Caco-2 (cell line): Measurements from ENCODE around the gene GPR3. TPM values are rescaled to one million over a fixed set of nuclear protein-coding genes. Genes with fewer than 3 reads are reported as not detected.

Experiments used
- BruUV-seq: library from RNA; stranded (reverse); fragments of 400-500 nt; replicated peaks from 2 replicates; lab custom pipeline; 2021; lab: Mats Ljungman, UMichigan
- CTCF ChIA-PET: fragments of 300-600 bp; sonication (Branson Sonifier 250); formaldehyde crosslinking; loops from one replicate; lab custom pipeline; 2022; ENCODE audit warnings: antibody characterized with exemption; lab: Charles Lee
- POLR2A ChIA-PET: fragments of 300-600 bp; sonication (Branson Sonifier 250); formaldehyde crosslinking; loops from one replicate; lab custom pipeline; 2022; ENCODE audit warnings: antibody characterized with exemption; lab: Charles Lee
- DNase-seq, 2 experiments: peaks; one replicate each; pipeline versions ENCODE4 v3.0.0 to v3.0.0-alpha.2; 2020 to 2022
- H3K27me3 ChIP-seq: replicated peaks from 2 replicates; pipeline ENCODE4 v1.6.0; 2011; ENCODE audit warnings: low read length; ENCODE audit not compliant: control insufficient read depth, insufficient read depth
- H3K36me3 ChIP-seq: 2 replicates; pipeline ENCODE4 v1.5.1; 2011; ENCODE audit warnings: low read length; ENCODE audit not compliant: control insufficient read depth, insufficient read depth
- H3K4me1 ChIP-seq: fragments of 250-450 bp; sonication (Bioruptor Pico); 2 replicates; pipeline ENCODE4 v1.5.1; 2020; ENCODE audit warnings: mild to moderate bottlenecking
- H3K4me3 ChIP-seq: 2 replicates; pipeline ENCODE4 v1.5.1; 2011; ENCODE audit warnings: low read depth, mild to moderate bottlenecking, control low read depth, low read length
- H3K9me3 ChIP-seq: fragments of 250-450 bp; sonication (Bioruptor Pico); 2 replicates; pipeline ENCODE4 v1.5.1; 2020; ENCODE audit warnings: mild to moderate bottlenecking, moderate library complexity
- H3K27ac Mint-ChIP-seq: one replicate; pipeline ENCODE4 v1.8.0; 2022; ENCODE audit warnings: mixed read lengths; ENCODE audit not compliant: unreplicated experiment
- H3K27me3 Mint-ChIP-seq: one replicate; pipeline ENCODE4 v1.8.0; 2022; ENCODE audit warnings: mixed read lengths; ENCODE audit not compliant: insufficient read depth, unreplicated experiment
- H3K36me3 Mint-ChIP-seq: one replicate; pipeline ENCODE4 v1.8.0; 2022; ENCODE audit warnings: mild to moderate bottlenecking, mixed read lengths; ENCODE audit not compliant: insufficient read depth, unreplicated experiment
- H3K4me1 Mint-ChIP-seq: one replicate; pipeline ENCODE4 v1.8.0; 2022; ENCODE audit warnings: low read depth, mixed read lengths; ENCODE audit not compliant: unreplicated experiment
- H3K4me3 Mint-ChIP-seq: one replicate; pipeline ENCODE4 v1.8.0; 2022; ENCODE audit warnings: mild to moderate bottlenecking, moderate library complexity, mixed read lengths; ENCODE audit not compliant: unreplicated experiment
- H3K9me3 Mint-ChIP-seq: one replicate; pipeline ENCODE4 v1.8.0; 2022; ENCODE audit warnings: mixed read lengths; ENCODE audit not compliant: unreplicated experiment
- intact Hi-C: fragments of 100-400 bp; cut with micrococcal nuclease; formaldehyde crosslinking; loops from one replicate; pipeline ENCODE4 v1.10.0; 2022; ENCODE audit not compliant: unreplicated experiment
- total RNA-seq: library from RNA; stranded (reverse); gene quantifications from 2 replicates; pipeline ENCODE4 v1.2.3, GENCODE V29; 2022
- TF ChIP-seq, protein P1 (sequence below), 2 experiments: fragments of 200-600 bp in 1 of 2; IDR thresholded peaks; 1 replicate in 1 of 2; 2 replicates in 1 of 2; pipeline versions ENCODE4 v1.5.1 to v1.8.0; 2011 to 2022; ENCODE audit warnings: antibody characterized with exemption in 1 of 2, control low read depth in 1 of 2, inconsistent platforms in 1 of 2, low read depth in 1 of 2, low read length in 1 of 2, mild to moderate bottlenecking in 1 of 2, moderate library complexity in 1 of 2; ENCODE audit not compliant: insufficient read depth in 1 of 2, severe bottlenecking in 1 of 2, unreplicated experiment in 1 of 2

GPR3 gene
- total RNA-seq, 1 experiment from 2014 or later: 0.91 TPM

DNA sequence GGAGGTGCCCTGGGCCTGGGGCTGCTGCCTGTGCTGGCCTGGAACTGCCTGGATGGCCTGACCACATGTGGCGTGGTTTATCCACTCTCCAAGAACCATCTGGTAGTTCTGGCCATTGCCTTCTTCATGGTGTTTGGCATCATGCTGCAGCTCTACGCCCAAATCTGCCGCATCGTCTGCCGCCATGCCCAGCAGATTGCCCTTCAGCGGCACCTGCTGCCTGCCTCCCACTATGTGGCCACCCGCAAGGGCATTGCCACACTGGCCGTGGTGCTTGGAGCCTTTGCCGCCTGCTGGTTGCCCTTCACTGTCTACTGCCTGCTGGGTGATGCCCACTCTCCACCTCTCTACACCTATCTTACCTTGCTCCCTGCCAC, 1.8 kb downstream of the GPR3 start:
- Mint-ChIP-seq H3K4me1 (peaks cover 13% of the 10 kb centered on the region), H3K27ac (no peak overlapping the region), H3K27me3 (no peaks in the 10 kb centered on the region), H3K9me3 (no peaks in the 10 kb centered on the region), H3K36me3 (peaks cover 8% of the 10 kb centered on the region), H3K4me3 (no peak overlapping the region)
- peaks cover 8% of the 10 kb centered on the region; the same call in 1 of the 2 replicates for H3K4me1 ChIP-seq
- TF ChIP-seq, protein P1, sequence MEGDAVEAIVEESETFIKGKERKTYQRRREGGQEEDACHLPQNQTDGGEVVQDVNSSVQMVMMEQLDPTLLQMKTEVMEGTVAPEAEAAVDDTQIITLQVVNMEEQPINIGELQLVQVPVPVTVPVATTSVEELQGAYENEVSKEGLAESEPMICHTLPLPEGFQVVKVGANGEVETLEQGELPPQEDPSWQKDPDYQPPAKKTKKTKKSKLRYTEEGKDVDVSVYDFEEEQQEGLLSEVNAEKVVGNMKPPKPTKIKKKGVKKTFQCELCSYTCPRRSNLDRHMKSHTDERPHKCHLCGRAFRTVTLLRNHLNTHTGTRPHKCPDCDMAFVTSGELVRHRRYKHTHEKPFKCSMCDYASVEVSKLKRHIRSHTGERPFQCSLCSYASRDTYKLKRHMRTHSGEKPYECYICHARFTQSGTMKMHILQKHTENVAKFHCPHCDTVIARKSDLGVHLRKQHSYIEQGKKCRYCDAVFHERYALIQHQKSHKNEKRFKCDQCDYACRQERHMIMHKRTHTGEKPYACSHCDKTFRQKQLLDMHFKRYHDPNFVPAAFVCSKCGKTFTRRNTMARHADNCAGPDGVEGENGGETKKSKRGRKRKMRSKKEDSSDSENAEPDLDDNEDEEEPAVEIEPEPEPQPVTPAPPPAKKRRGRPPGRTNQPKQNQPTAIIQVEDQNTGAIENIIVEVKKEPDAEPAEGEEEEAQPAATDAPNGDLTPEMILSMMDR (IDR thresholded peaks at IDR 0.05; ENCODE audit: insufficient read depth in 1 of 2, low read depth in 1 of 2, low read length in 1 of 2, severe bottlenecking in 1 of 2, unreplicated experiment in 1 of 2): no peak
- CTCF ChIA-PET: interaction anchor here (0.6 to 1.8 kb wide), 6 partner anchors 22 to 584 kb away, joined by 3 to 18 read pairs (median 6); partner anchors contain the start of gene MAP3K6
- DNase-seq: no peak
- no peak overlapping the region for H3K4me3 ChIP-seq
- intact Hi-C loops: loop anchor here (5.0 kb wide), 1 partner anchor 268 kb away; no protein-coding TSS in a partner anchor
- H3K9me3 ChIP-seq: no peaks in the 10 kb centered on the region
- H3K27me3 ChIP-seq: no peaks in the 10 kb centered on the region
- no TSS peak for BruUV-seq
- POLR2A ChIA-PET: no interaction called here
- H3K36me3 ChIP-seq: no peaks in the 10 kb centered on the region

DNA sequence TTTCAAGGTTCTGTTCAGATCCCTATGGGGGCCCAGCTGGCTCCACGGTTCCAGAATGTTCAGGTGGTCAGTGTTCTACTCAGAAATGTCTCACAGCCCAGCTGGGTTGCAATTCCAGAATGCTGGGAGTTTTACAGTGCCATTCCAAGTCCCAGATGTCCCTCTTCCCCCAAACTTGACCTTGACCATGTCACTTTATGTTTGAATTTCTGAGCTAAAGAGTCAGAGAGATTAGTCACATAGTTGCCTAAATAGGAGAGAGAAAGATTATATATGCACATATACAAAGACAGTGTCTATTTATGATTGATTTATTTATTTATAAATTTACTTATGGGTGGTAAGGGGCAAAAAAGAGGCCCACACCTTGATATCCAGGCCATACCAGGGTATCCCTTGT, 2.5 kb downstream of the GPR3 start:
- no peak overlapping the region for H3K27ac Mint-ChIP-seq
- H3K27me3 ChIP-seq: no peaks in the 10 kb centered on the region

DNA sequence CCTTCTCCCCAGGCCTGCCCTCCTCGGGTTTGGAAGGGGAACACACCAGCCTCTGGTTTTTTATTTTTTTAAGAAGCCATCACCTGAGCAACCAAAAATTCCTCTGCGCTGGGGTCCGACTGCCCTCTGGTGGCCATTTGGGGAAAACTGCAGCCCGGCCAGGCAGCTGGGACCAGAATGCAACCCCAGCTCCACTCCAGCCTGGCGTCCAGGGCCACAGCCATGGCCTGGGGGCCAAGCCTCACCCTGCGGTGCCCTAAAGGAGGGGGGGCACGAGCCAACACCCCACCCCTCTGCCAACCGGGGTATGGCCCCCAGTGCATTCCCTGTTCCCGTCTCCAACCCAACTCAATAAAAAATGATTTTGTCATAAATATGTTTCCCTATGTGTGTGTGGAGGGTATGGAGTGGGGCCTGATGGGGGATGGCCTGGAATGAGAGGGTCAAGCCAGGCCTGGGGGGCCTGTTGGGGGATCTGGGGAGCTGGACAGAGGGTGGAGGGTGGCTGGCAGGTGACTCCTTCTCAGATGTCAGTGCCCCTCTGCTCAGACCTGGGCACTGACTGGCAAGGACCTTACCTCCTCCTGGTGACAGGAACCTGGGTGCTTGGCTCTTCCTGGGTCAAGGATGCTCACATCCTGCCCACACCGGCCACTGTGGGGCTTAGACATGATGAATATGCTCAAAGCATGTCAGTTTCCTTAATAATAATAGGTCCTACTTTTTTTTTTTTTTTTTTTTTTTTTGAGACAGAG, 3.2 kb downstream of the GPR3 start:
- H3K27ac Mint-ChIP-seq: no peak overlapping the region
- H3K27me3 Mint-ChIP-seq: no peaks in the 10 kb centered on the region
- POLR2A ChIA-PET: no interaction called here
- no TSS peak for BruUV-seq
- no peaks in the 10 kb centered on the region for H3K9me3 ChIP-seq
- peaks cover 8% of the 10 kb centered on the region; the same call in 1 of the 2 replicates for H3K4me1 ChIP-seq
- DNase-seq: peak; percentile 68 to 78
- H3K4me1 Mint-ChIP-seq: peaks cover 13% of the 10 kb centered on the region
- peaks cover 21% of the 10 kb centered on the region for H3K36me3 Mint-ChIP-seq
- H3K4me3 ChIP-seq: no peak overlapping the region
- intact Hi-C loops: no loop called here
- no peak overlapping the region for H3K4me3 Mint-ChIP-seq
- H3K36me3 ChIP-seq: no peaks in the 10 kb centered on the region
- H3K9me3 Mint-ChIP-seq: no peaks in the 10 kb centered on the region
- TF ChIP-seq, protein P1 (IDR thresholded peaks at IDR 0.05; ENCODE audit: insufficient read depth in 1 of 2, low read depth in 1 of 2, low read length in 1 of 2, severe bottlenecking in 1 of 2, unreplicated experiment in 1 of 2): peak; percentile 90 to 91
- no peaks in the 10 kb centered on the region for H3K27me3 ChIP-seq
- CTCF ChIA-PET: interaction anchor here (1.0 to 1.8 kb wide), 10 partner anchors 21 to 267 kb away, joined by 3 to 18 read pairs (median 6); partner anchors contain the start of gene MAP3K6

More for the DNA sequence above, 2.5 kb downstream of the GPR3 start:
- Mint-ChIP-seq H3K4me1 (peaks cover 13% of the 10 kb centered on the region), H3K36me3 (peaks cover 15% of the 10 kb centered on the region), H3K4me3 (no peak overlapping the region), H3K9me3 (no peaks in the 10 kb centered on the region), H3K27me3 (no peaks in the 10 kb centered on the region)
- no peaks in the 10 kb centered on the region for H3K9me3 ChIP-seq
- peaks cover 8% of the 10 kb centered on the region; the same call in 1 of the 2 replicates for H3K4me1 ChIP-seq
- no peaks in the 10 kb centered on the region for H3K36me3 ChIP-seq
- intact Hi-C loops: loop anchor here (5.0 kb wide), 1 partner anchor 267 kb away; no protein-coding TSS in a partner anchor
- CTCF ChIA-PET: interaction anchor here (0.6 to 1.8 kb wide), 12 partner anchors 14 to 585 kb away, joined by 3 to 18 read pairs (median 4); partner anchors contain the start of gene MAP3K6
- H3K4me3 ChIP-seq: no peak overlapping the region
- TF ChIP-seq, protein P1 (IDR thresholded peaks at IDR 0.05; ENCODE audit: insufficient read depth in 1 of 2, low read depth in 1 of 2, low read length in 1 of 2, severe bottlenecking in 1 of 2, unreplicated experiment in 1 of 2): no peak
- POLR2A ChIA-PET: no interaction called here
- TSS peak; percentile 67 for BruUV-seq
- DNase-seq: no peak
